GM23338 (cell line): Measurements from ENCODE around the gene ZNF581. TPM values are rescaled to one million over a fixed set of nuclear protein-coding genes. Genes with fewer than 3 reads are reported as not detected.

ENCODE experiments used
- ATAC-seq: fragments of 200-7000 bp; cut with Tn5 transposase; 3 replicates; pipeline ENCODE4 v1.9.1; 2020
- DNase-seq: peaks from one replicate; pipeline ENCODE4 v3.0.0-alpha.2; 2015; ENCODE audit warnings: low spot score
- H2AFZ ChIP-seq: fragments of 200-600 bp; sonication (generic); 2 replicates; pipeline ENCODE4 v1.8.0; 2016; ENCODE audit warnings: antibody characterized with exemption, mild to moderate bottlenecking, moderate library complexity
- H3F3A ChIP-seq: fragments of 200-600 bp; sonication (generic); replicated peaks from 2 replicates; pipeline ENCODE4 v1.8.0; 2017; ENCODE audit warnings: antibody characterized with exemption, mixed run types, low read depth
- H3K27ac ChIP-seq: fragments of 200-600 bp; sonication (generic); 2 replicates; pipeline ENCODE4 v1.6.1; 2016; ENCODE audit warnings: low read depth
- H3K27me3 ChIP-seq: fragments of 200-600 bp; sonication (generic); 2 replicates; pipeline ENCODE4 v1.8.0; 2016; ENCODE audit warnings: mild to moderate bottlenecking, mixed run types, moderate library complexity; ENCODE audit not compliant: insufficient read depth
- H3K36me3 ChIP-seq: fragments of 200-600 bp; sonication (generic); 2 replicates; pipeline ENCODE4 v1.8.0; 2016; ENCODE audit warnings: mild to moderate bottlenecking; ENCODE audit not compliant: insufficient read depth
- H3K4me1 ChIP-seq: fragments of 200-600 bp; sonication (generic); 2 replicates; pipeline ENCODE4 v1.8.0; 2016; ENCODE audit warnings: mild to moderate bottlenecking, moderate library complexity; ENCODE audit not compliant: insufficient read depth
- H3K4me2 ChIP-seq: fragments of 200-600 bp; sonication (generic); 2 replicates; pipeline ENCODE4 v1.7.1; 2017; ENCODE audit warnings: mixed run types
- H3K4me3 ChIP-seq: fragments of 200-600 bp; sonication (generic); 2 replicates; pipeline ENCODE4 v1.6.1; 2016; ENCODE audit warnings: mixed run types
- H3K79me2 ChIP-seq: fragments of 200-600 bp; sonication (generic); replicated peaks from 2 replicates; pipeline ENCODE4 v1.8.0; 2017; ENCODE audit warnings: mild to moderate bottlenecking; ENCODE audit not compliant: insufficient read depth
- H3K9me2 ChIP-seq: fragments of 200-600 bp; sonication (generic); 2 replicates; pipeline ENCODE4 v1.8.0; 2017; ENCODE audit not compliant: insufficient read depth
- H4K20me1 ChIP-seq: fragments of 200-600 bp; sonication (generic); replicated peaks from 2 replicates; pipeline ENCODE4 v1.8.0; 2017; ENCODE audit warnings: mild to moderate bottlenecking; ENCODE audit not compliant: insufficient read depth
- H3K27ac Mint-ChIP-seq: 2 replicates; pipeline ENCODE4 v1.8.0; 2020; ENCODE audit warnings: inconsistent platforms, mild to moderate bottlenecking, moderate library complexity, mixed read lengths
- H3K27me3 Mint-ChIP-seq: 3 replicates; pipeline ENCODE4 v1.8.0; 2022; ENCODE audit warnings: low read depth, mild to moderate bottlenecking, moderate library complexity, mixed read lengths, inconsistent platforms; ENCODE audit not compliant: insufficient read depth, poor library complexity
- H3K36me3 Mint-ChIP-seq: 3 replicates; pipeline ENCODE4 v1.8.0; 2021; ENCODE audit warnings: low read depth, mild to moderate bottlenecking, inconsistent platforms, moderate library complexity, mixed read lengths
- H3K4me1 Mint-ChIP-seq: 3 replicates; pipeline ENCODE4 v1.8.0; 2020; ENCODE audit warnings: mild to moderate bottlenecking, inconsistent platforms, mixed read lengths
- H3K4me3 Mint-ChIP-seq: 3 replicates; pipeline ENCODE4 v1.8.0; 2021; ENCODE audit warnings: moderate library complexity, mild to moderate bottlenecking, inconsistent platforms, mixed read lengths
- H3K9me3 Mint-ChIP-seq: 3 replicates; pipeline ENCODE4 v1.8.0; 2020; ENCODE audit warnings: moderate library complexity, mild to moderate bottlenecking, inconsistent platforms, mixed read lengths
- CREB1 ChIP-seq: fragments of 250-450 bp; sonication (Bioruptor Pico); IDR thresholded peaks from 2 replicates; pipeline ENCODE4 v1.5.0; 2020; ENCODE audit warnings: low read depth, mild to moderate bottlenecking, moderate library complexity
- CTCF ChIP-seq, 2 experiments: fragments of 200-600 bp in 1 of 2; sonication (generic) in 1 of 2; conservative IDR thresholded peaks; 2 replicates each; pipeline versions ENCODE4 v1.5.1 to v1.6.1; 2016 to 2017; ENCODE audit warnings: antibody characterized with exemption in 2 of 2, low read depth in 2 of 2, mild to moderate bottlenecking in 2 of 2, moderate library complexity in 1 of 2
- ETS1 ChIP-seq: IDR thresholded peaks from 2 replicates; pipeline ENCODE4 v1.6.1; 2016; ENCODE audit warnings: antibody characterized with exemption
- EZH2 ChIP-seq: fragments of 200-600 bp; sonication (generic); IDR thresholded peaks from one replicate; pipeline ENCODE4 v1.8.0; 2017; ENCODE audit warnings: antibody characterized with exemption, mild to moderate bottlenecking, low read depth; ENCODE audit not compliant: unreplicated experiment
- EZH2phosphoT487 ChIP-seq: fragments of 200-600 bp; sonication (generic); IDR thresholded peaks from one replicate; pipeline ENCODE4 v1.8.1; 2018; ENCODE audit warnings: antibody characterized with exemption; ENCODE audit not compliant: unreplicated experiment
- JUNB ChIP-seq: IDR thresholded peaks from one replicate; pipeline ENCODE4 v1.6.1; 2016; ENCODE audit warnings: antibody characterized with exemption; ENCODE audit not compliant: unreplicated experiment
- NANOG ChIP-seq: IDR thresholded peaks from 2 replicates; pipeline ENCODE4 v1.6.1; 2016; ENCODE audit warnings: antibody characterized with exemption, borderline replicate concordance
- POLR2AphosphoS5 ChIP-seq: IDR thresholded peaks from 2 replicates; pipeline ENCODE4 v1.6.1; 2016; ENCODE audit warnings: antibody characterized with exemption, low read depth
- REST ChIP-seq: IDR thresholded peaks from one replicate; pipeline ENCODE4 v1.6.1; 2018; ENCODE audit warnings: antibody characterized with exemption; ENCODE audit not compliant: unreplicated experiment
- STAT1 ChIP-seq: IDR thresholded peaks from one replicate; pipeline ENCODE4 v1.6.1; 2016; ENCODE audit warnings: antibody characterized with exemption; ENCODE audit not compliant: unreplicated experiment
- ZNF114 ChIP-seq: fragments of 250-450 bp; sonication (Bioruptor Pico); IDR thresholded peaks from 2 replicates; pipeline ENCODE4 v1.5.0; 2020; ENCODE audit warnings: mild to moderate bottlenecking, moderate library complexity
- ZNF331 ChIP-seq: fragments of 250-450 bp; sonication (Bioruptor Pico); IDR thresholded peaks from 2 replicates; pipeline ENCODE4 v1.5.0; 2020; ENCODE audit warnings: low read depth, mild to moderate bottlenecking, moderate library complexity
- ZNF462 ChIP-seq: fragments of 250-450 bp; sonication (Bioruptor Pico); IDR thresholded peaks from 2 replicates; pipeline ENCODE4 v1.5.0; 2020; ENCODE audit warnings: mild to moderate bottlenecking, moderate library complexity
- polyA plus RNA-seq: library from polyadenylated mRNA; unstranded; fragments of >200 nt; fragmentation: Nextera tagmentation; extraction: Ambion mirVana; gene quantifications from 2 replicates; pipeline ENCODE4 v1.2.1, GENCODE V29; 2016
- total RNA-seq: library from RNA; depleted of rRNA; stranded (reverse); fragments of >200 nt; shearing (Covaris generic); gene quantifications from 2 replicates; pipeline ENCODE4 v1.2.3, GENCODE V29; 2014

ZNF581 gene
- total and polyA plus RNA-seq, 2 experiments from 2014 or later: 48.5 to 87.6 TPM

DNA sequence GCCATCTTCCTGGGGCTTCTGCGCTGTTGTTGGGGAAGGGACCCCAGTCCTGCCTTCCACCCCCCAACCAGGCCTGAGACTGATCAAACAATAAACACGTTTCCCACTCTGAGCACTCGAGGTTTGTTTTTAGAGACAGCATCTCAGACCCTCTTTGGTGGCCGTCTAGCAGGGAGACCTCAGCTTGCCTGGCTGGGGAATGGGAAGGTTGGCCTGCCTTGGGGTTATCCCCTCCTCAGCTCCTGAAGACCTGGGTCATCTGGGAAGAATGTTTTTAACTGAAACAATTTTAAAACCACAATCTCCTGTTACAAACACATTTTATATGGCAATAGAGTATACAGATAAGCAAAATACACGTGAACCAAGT is 2.0 kb downstream of the ZNF581 start:
- Mint-ChIP-seq H3K9me3 (peaks cover under 1% of the 10 kb centered on the region; the same call in 2 of the 3 replicates), H3K27me3 (peaks cover 41% of the 10 kb centered on the region), H3K27ac (no peak overlapping the region), H3K36me3 (peaks cover 37% of the 10 kb centered on the region), H3K4me1 (peaks cover 25% of the 10 kb centered on the region), H3K4me3 (peak overlapping the region; percentile 84)
- no peak for DNase-seq
- Histone ChIP-seq H3F3A (peaks cover 22% of the 10 kb centered on the region), H4K20me1 (no peaks in the 10 kb centered on the region), H3K4me1 (no peaks in the 10 kb centered on the region; the same call in 1 of the 2 replicates), H3K9me2 (no peaks in the 10 kb centered on the region), H3K27ac (no peak overlapping the region), H3K79me2 (peaks cover 37% of the 10 kb centered on the region), H3K36me3 (no peaks in the 10 kb centered on the region), H2AFZ (no peak overlapping the region), H3K4me2 (no peak overlapping the region), H3K4me3 (no peak overlapping the region), H3K27me3 (no peaks in the 10 kb centered on the region)
- TF ChIP-seq NANOG: no peak
- TF ChIP-seq ZNF114: no peak
- TF ChIP-seq CREB1 (CRISPR knock-in tag): no peak
- TF ChIP-seq POLR2AphosphoS5: no peak
- no peak for TF ChIP-seq STAT1
- TF ChIP-seq CTCF (conservative IDR thresholded peaks at IDR 0.05; ENCODE audit: low read depth in 2 of 2): no peak
- TF ChIP-seq EZH2: no peak
- no peak for TF ChIP-seq ZNF462
- TF ChIP-seq ETS1: no peak
- no peak for TF ChIP-seq ZNF331 (CRISPR knock-in tag)
- no peak for TF ChIP-seq JUNB
- TF ChIP-seq REST: no peak
- no peak for TF ChIP-seq EZH2phosphoT487
- ATAC-seq: no peak
